BE2C (cell line): Measurements from ENCODE around the gene FNDC11.

Source experiments
- DNase-seq: peaks from one replicate; pipeline ENCODE4 v3.0.0-alpha.2; 2020
- H3K27me3 ChIP-seq: fragments of 250-450 bp; sonication (Bioruptor Pico); 2 replicates; pipeline ENCODE4 v1.5.1; 2020; ENCODE audit warnings: mild to moderate bottlenecking
- H3K36me3 ChIP-seq: fragments of 250-450 bp; sonication (Bioruptor Pico); 2 replicates; pipeline ENCODE4 v1.5.1; 2020; ENCODE audit warnings: mild to moderate bottlenecking
- H3K4me1 ChIP-seq: fragments of 250-450 bp; sonication (Bioruptor Pico); 2 replicates; pipeline ENCODE4 v1.5.1; 2020
- H3K4me3 ChIP-seq: 2 replicates; pipeline ENCODE4 v1.5.1; 2011; ENCODE audit warnings: low read depth, low read length
- H3K9me3 ChIP-seq: fragments of 250-450 bp; sonication (Bioruptor Pico); 2 replicates; pipeline ENCODE4 v1.5.1; 2020
- CTCF ChIP-seq: IDR thresholded peaks from 2 replicates; pipeline ENCODE4 v1.5.1; 2012; ENCODE audit warnings: mild to moderate bottlenecking, low read depth, low read length

FNDC11 gene

GRCh38 chr20:63548542-63548941, 5.4 kb upstream of the FNDC11 start:
- H3K36me3 ChIP-seq = no peaks in the 10 kb centered on the region
- DNase-seq = no peak
- TF ChIP-seq CTCF = no peak
- H3K4me1 ChIP-seq = peaks cover 3% of the 10 kb centered on the region; the same call in 1 of the 2 replicates
- no peaks in the 10 kb centered on the region for H3K9me3 ChIP-seq
- no peaks in the 10 kb centered on the region for H3K27me3 ChIP-seq
- no peak overlapping the region for H3K4me3 ChIP-seq

- no peaks in the 10 kb centered on the region for H3K27me3 ChIP-seq
- no peak overlapping the region for H3K4me3 ChIP-seq
- H3K4me1 ChIP-seq = peaks cover 3% of the 10 kb centered on the region; the same call in 1 of the 2 replicates
- no peak for DNase-seq
- H3K36me3 ChIP-seq = no peaks in the 10 kb centered on the region
- TF ChIP-seq CTCF = no peak
- no peaks in the 10 kb centered on the region for H3K9me3 ChIP-seq
Measured at GRCh38 chr20:63549019-63549418, 4.9 kb upstream of the FNDC11 start.

GRCh38 chr20:63549679-63550282, 4.2 kb upstream of the FNDC11 start:
- H3K27me3 ChIP-seq = no peaks in the 10 kb centered on the region
- no peaks in the 10 kb centered on the region for H3K9me3 ChIP-seq
- H3K36me3 ChIP-seq = no peaks in the 10 kb centered on the region
- DNase-seq = no peak
- no peak for TF ChIP-seq CTCF
- H3K4me3 ChIP-seq = no peak overlapping the region
- peaks cover 9% of the 10 kb centered on the region; the same call in 1 of the 2 replicates for H3K4me1 ChIP-seq

- Histone ChIP-seq H3K4me1 (peaks cover 9% of the 10 kb centered on the region; the same call in 1 of the 2 replicates), H3K4me3 (no peak overlapping the region), H3K27me3 (no peaks in the 10 kb centered on the region), H3K36me3 (no peaks in the 10 kb centered on the region), H3K9me3 (no peaks in the 10 kb centered on the region)
- no peak for TF ChIP-seq CTCF
- peak; percentile 60 for DNase-seq
Measured at GRCh38 chr20:63551068-63551467, 2.9 kb upstream of the FNDC11 start.

GRCh38 chr20:63552481-63553249, 1.3 kb upstream of the FNDC11 start:
- Histone ChIP-seq H3K4me1 (peaks cover 9% of the 10 kb centered on the region; the same call in 1 of the 2 replicates), H3K4me3 (no peak overlapping the region), H3K9me3 (no peaks in the 10 kb centered on the region), H3K27me3 (no peaks in the 10 kb centered on the region), H3K36me3 (no peaks in the 10 kb centered on the region)
- DNase-seq = no peak
- TF ChIP-seq CTCF = no peak
